Smooth muscle cell (in vitro differentiated cells): ENCODE results near the gene TRAPPC8. TPM values are rescaled to one million over a fixed set of nuclear protein-coding genes. Genes with fewer than 3 reads are reported as not detected.

ENCODE experiments used
- DNase-seq: peaks from one replicate; lab custom pipeline; 2025; ENCODE audit not compliant: unreplicated experiment; lab: John Stamatoyannopoulos, UW
- H2AFZ ChIP-seq: fragments of 200-600 bp; sonication (generic); 2 replicates; pipeline ENCODE4 v1.6.0; 2016; ENCODE audit warnings: antibody characterized with exemption, low read depth, mild to moderate bottlenecking
- H3F3A ChIP-seq: fragments of 200-600 bp; sonication (generic); 2 replicates; pipeline ENCODE4 v1.6.0; 2017; ENCODE audit warnings: antibody characterized with exemption, low read depth
- H3K27ac ChIP-seq: fragments of 200-600 bp; sonication (generic); 2 replicates; pipeline ENCODE4 v1.5.1; 2016; ENCODE audit warnings: low read depth, mild to moderate bottlenecking
- H3K27me3 ChIP-seq: fragments of 200-600 bp; sonication (generic); 2 replicates; pipeline ENCODE4 v1.6.1; 2016; ENCODE audit warnings: low read depth, mild to moderate bottlenecking
- H3K36me3 ChIP-seq: fragments of 200-600 bp; sonication (generic); 2 replicates; pipeline ENCODE4 v1.5.1; 2016; ENCODE audit warnings: low read depth
- H3K4me1 ChIP-seq: fragments of 200-600 bp; sonication (generic); 2 replicates; pipeline ENCODE4 v1.5.1; 2016; ENCODE audit warnings: low read depth
- H3K4me2 ChIP-seq: fragments of 200-600 bp; sonication (generic); 2 replicates; pipeline ENCODE4 v1.6.0; 2016; ENCODE audit warnings: mild to moderate bottlenecking
- H3K4me3 ChIP-seq: fragments of 200-600 bp; sonication (generic); 2 replicates; pipeline ENCODE4 v1.5.1; 2016; ENCODE audit warnings: mild to moderate bottlenecking
- H3K79me2 ChIP-seq: fragments of 200-600 bp; sonication (generic); 2 replicates; pipeline ENCODE4 v1.6.0; 2016; ENCODE audit warnings: low read depth, mild to moderate bottlenecking
- H3K9ac ChIP-seq: fragments of 200-600 bp; sonication (generic); 2 replicates; pipeline ENCODE4 v1.6.0; 2016; ENCODE audit warnings: low read depth
- H3K9me3 ChIP-seq: fragments of 200-600 bp; sonication (generic); replicated peaks from 2 replicates; pipeline ENCODE4 v1.5.1; 2016; ENCODE audit warnings: low read depth
- H4K20me1 ChIP-seq: fragments of 200-600 bp; sonication (generic); 2 replicates; pipeline ENCODE4 v1.6.0; 2016; ENCODE audit warnings: low read depth
- WGBS: methylation state at CpG from one replicate; pipeline ENCODE4 v1.1.7; 2016; ENCODE audit warnings: low lambda C conversion rate; 5-methylcytosine and 5-hydroxymethylcytosine counted together
- polyA plus RNA-seq: library from polyadenylated mRNA; unstranded; fragments of >200 nt; fragmentation: Nextera tagmentation; extraction: Ambion mirVana; gene quantifications from 2 replicates; pipeline ENCODE4 v1.2.1, GENCODE V29; 2016
- total RNA-seq: library from RNA; depleted of rRNA; stranded (reverse); fragments of >200 nt; gene quantifications from 2 replicates; pipeline ENCODE4 v1.2.3, GENCODE V29; 2014
- TF ChIP-seq, protein P1 (sequence below): fragments of 200-600 bp; sonication (generic); IDR thresholded peaks from 2 replicates; pipeline ENCODE4 v1.5.1; 2017; ENCODE audit warnings: borderline replicate concordance, mild to moderate bottlenecking, antibody characterized with exemption; ENCODE audit not compliant: insufficient read depth, poor library complexity, severe bottlenecking

Gene TRAPPC8
- total and polyA plus RNA-seq, 2 experiments from 2014 or later = 4.8 to 35.6 TPM

GRCh38 chr18:31840499-31840898, 102.4 kb downstream of the TRAPPC8 start:
- H3K4me1 ChIP-seq = no peaks in the 10 kb centered on the region
- H3F3A ChIP-seq = no peaks in the 10 kb centered on the region
- H3K9me3 ChIP-seq = no peaks in the 10 kb centered on the region
- H3K9ac ChIP-seq = no peak overlapping the region
- 98% methylated on average over 2 of the region's 2 CpGs for WGBS
- no peak for DNase-seq
- peaks cover 23% of the 10 kb centered on the region for H3K36me3 ChIP-seq
- H2AFZ ChIP-seq = no peak overlapping the region
- H3K4me2 ChIP-seq = no peak overlapping the region
- H3K4me3 ChIP-seq = no peak overlapping the region
- H3K79me2 ChIP-seq = no peaks in the 10 kb centered on the region
- no peaks in the 10 kb centered on the region for H3K27me3 ChIP-seq
- H4K20me1 ChIP-seq = no peaks in the 10 kb centered on the region
- H3K27ac ChIP-seq = no peak overlapping the region
- TF ChIP-seq, protein P1, sequence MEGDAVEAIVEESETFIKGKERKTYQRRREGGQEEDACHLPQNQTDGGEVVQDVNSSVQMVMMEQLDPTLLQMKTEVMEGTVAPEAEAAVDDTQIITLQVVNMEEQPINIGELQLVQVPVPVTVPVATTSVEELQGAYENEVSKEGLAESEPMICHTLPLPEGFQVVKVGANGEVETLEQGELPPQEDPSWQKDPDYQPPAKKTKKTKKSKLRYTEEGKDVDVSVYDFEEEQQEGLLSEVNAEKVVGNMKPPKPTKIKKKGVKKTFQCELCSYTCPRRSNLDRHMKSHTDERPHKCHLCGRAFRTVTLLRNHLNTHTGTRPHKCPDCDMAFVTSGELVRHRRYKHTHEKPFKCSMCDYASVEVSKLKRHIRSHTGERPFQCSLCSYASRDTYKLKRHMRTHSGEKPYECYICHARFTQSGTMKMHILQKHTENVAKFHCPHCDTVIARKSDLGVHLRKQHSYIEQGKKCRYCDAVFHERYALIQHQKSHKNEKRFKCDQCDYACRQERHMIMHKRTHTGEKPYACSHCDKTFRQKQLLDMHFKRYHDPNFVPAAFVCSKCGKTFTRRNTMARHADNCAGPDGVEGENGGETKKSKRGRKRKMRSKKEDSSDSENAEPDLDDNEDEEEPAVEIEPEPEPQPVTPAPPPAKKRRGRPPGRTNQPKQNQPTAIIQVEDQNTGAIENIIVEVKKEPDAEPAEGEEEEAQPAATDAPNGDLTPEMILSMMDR = no peak

DNA sequence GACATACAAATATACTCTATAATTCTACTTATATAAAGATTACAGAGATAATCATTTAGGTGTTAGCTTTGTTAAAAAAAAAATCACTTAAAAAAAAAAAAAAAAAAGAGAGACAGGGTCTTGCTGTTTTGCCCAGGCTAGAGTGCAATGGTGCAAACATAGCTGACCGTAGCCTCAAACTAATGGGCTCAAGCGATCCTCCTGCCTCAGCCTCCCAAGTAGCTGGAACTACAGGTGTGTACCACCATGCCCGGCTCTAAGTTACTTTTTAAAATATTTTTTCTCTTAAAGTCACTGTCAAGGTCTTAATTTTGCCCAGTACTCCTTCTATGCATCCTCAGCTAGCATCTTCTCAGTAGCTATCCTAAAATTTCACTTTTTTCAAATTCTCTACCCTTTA, 105.0 kb downstream of the TRAPPC8 start:
- H3K4me2 ChIP-seq = no peak overlapping the region
- no peak for DNase-seq
- H3K27me3 ChIP-seq = no peaks in the 10 kb centered on the region
- no peak overlapping the region for H3K9ac ChIP-seq
- no peaks in the 10 kb centered on the region for H4K20me1 ChIP-seq
- H3K79me2 ChIP-seq = no peaks in the 10 kb centered on the region
- no peak overlapping the region for H3K4me3 ChIP-seq
- H3F3A ChIP-seq = no peaks in the 10 kb centered on the region
- H3K36me3 ChIP-seq = peaks cover 23% of the 10 kb centered on the region
- H3K9me3 ChIP-seq = no peaks in the 10 kb centered on the region
- 99% methylated on average over 3 of the region's 3 CpGs for WGBS
- H3K4me1 ChIP-seq = no peaks in the 10 kb centered on the region
- H2AFZ ChIP-seq = no peak overlapping the region
- no peak overlapping the region for H3K27ac ChIP-seq
- TF ChIP-seq, protein P1 = no peak

DNA sequence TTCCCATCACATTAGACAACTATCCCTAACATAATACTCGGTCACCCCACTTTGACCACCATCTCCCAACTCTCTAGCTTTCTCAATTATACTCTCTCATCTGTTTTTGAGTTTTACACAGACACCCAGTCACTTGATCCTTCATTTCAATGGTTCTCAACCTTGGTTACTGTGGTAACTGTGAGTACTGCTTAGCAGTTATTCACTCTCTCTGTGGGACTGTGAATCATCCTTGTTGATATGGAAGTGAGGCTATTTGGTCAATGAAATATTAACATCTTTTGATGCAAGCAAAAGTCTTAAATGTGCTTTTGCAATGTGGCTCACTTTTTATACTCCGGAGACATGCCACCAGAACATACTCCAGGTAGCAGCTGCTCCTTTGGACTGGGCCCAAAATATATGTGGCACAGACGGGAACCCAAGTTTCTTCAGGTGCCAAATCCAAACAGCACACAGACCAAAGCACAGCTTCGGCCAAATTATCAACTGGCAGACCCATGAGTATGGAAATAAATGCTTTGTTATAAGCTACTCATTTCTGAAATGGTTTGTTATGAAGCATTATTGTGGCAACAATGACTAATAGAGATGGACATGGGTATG, 107.3 kb downstream of the TRAPPC8 start:
- Histone ChIP-seq H3K4me2 (no peak overlapping the region), H3K9ac (no peak overlapping the region), H3K4me3 (no peak overlapping the region), H3F3A (no peaks in the 10 kb centered on the region), H4K20me1 (no peaks in the 10 kb centered on the region), H3K79me2 (no peaks in the 10 kb centered on the region), H3K4me1 (no peaks in the 10 kb centered on the region), H2AFZ (no peak overlapping the region), H3K9me3 (no peaks in the 10 kb centered on the region), H3K36me3 (peaks cover 29% of the 10 kb centered on the region), H3K27me3 (no peaks in the 10 kb centered on the region), H3K27ac (no peak overlapping the region)
- no peak for DNase-seq
- TF ChIP-seq, protein P1 = no peak
- 98% methylated on average over 4 of the region's 4 CpGs for WGBS

DNA sequence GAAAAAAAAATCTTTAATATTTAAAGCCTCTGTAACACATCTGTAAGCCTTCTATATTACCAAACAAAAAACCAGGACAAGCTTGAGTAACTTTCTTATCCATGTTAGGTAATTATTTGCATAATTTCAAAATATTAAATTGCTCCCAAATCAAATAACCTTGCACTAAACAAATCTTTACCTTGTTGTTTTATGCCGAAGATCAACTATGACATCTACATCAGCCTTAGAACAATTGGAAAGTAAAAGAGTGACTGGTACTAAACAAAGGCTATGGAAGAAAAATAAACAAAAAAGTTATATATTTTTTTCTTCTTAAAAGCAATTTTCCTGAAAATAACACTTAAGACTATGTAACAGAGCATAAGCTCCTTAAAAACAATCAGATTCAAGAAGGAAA, 111.0 kb downstream of the TRAPPC8 start:
- no peak for DNase-seq
- Histone ChIP-seq H3K36me3 (peaks cover 11% of the 10 kb centered on the region), H3K9me3 (no peaks in the 10 kb centered on the region), H3K4me2 (no peak overlapping the region), H3K27me3 (no peaks in the 10 kb centered on the region), H3K4me3 (no peak overlapping the region), H3K9ac (no peak overlapping the region), H4K20me1 (no peaks in the 10 kb centered on the region), H3F3A (no peaks in the 10 kb centered on the region), H3K4me1 (no peaks in the 10 kb centered on the region), H3K79me2 (no peaks in the 10 kb centered on the region), H3K27ac (no peak overlapping the region), H2AFZ (no peak overlapping the region)
- TF ChIP-seq, protein P1 = no peak
- 90% methylated on average over 1 of the region's 1 CpG for WGBS
